K562 (cell line): ENCODE data around the gene MYBL2. TPM values are rescaled to one million over a fixed set of nuclear protein-coding genes. Genes with fewer than 3 reads are reported as not detected.
A peak's percentile ranks its signal among the peaks of the same experiment; 100 is the strongest.

Experiments
- ATAC-seq: fragments of 200-7000 bp; cut with Tn5 transposase; 3 replicates; pipeline ENCODE4 v1.9.1; 2020; ENCODE audit warnings: moderate library complexity
- BruUV-seq: library from RNA; stranded (reverse); fragments of 400-500 nt; replicated peaks from 2 replicates; lab custom pipeline; 2021; lab: Mats Ljungman, UMichigan
- CTCF ChIA-PET: fragments of 300-600 bp; formaldehyde crosslinking; extraction: SDS; loops from one replicate; lab custom pipeline; 2021; ENCODE audit warnings: low intra/inter-chr PET ratio; lab: Yijun Ruan, JAX
- POLR2A ChIA-PET: fragments of 300-600, 350-650 bp; sonication (Branson Sonifier 250); formaldehyde crosslinking; extraction: SDS; loops from one replicate; lab custom pipeline; 2021; ENCODE audit warnings: antibody characterized with exemption, inconsistent platforms; lab: Yijun Ruan, JAX
- DNase-seq, 4 experiments: peaks; one replicate each; pipeline versions ENCODE4 v3.0.0 to v3.0.0-alpha.2; 2011 to 2018; ENCODE audit warnings: low spot score in 3 of 4, mixed read lengths in 3 of 4; ENCODE audit errors: extremely low read depth in 1 of 4
- FAIRE-seq: peaks from 2 replicates; lab custom pipeline; 2011; peaks lifted over from hg19 to GRCh38; lab: Jason Lieb, UNC
- H2AFZ ChIP-seq: 2 replicates; pipeline ENCODE4 v1.6.0; 2011; ENCODE audit warnings: low read depth, low read length, control low read depth, inconsistent platforms
- H3K27ac ChIP-seq: fragments of 200-600 bp; 3 replicates; pipeline ENCODE4 v1.8.0; 2011; ENCODE audit warnings: low read depth, mild to moderate bottlenecking, control low read depth, inconsistent platforms, low read length, moderate library complexity, mixed read lengths; ENCODE audit errors: extremely low read depth
- H3K27me3 ChIP-seq, 2 experiments: fragments of 300-600 bp in 1 of 2; 2 replicates in 1 of 2; 3 replicates in 1 of 2; pipeline versions ENCODE4 v1.6.0 to v1.8.0; 2011; ENCODE audit warnings: inconsistent platforms in 2 of 2, low read length in 2 of 2, mild to moderate bottlenecking in 1 of 2, mixed read lengths in 1 of 2, moderate library complexity in 1 of 2; ENCODE audit not compliant: control insufficient read depth in 2 of 2, insufficient read depth in 2 of 2
- H3K36me3 ChIP-seq: fragments of 300-600 bp; 3 replicates; pipeline ENCODE4 v1.8.0; 2011; ENCODE audit warnings: mild to moderate bottlenecking, low read length, inconsistent platforms; ENCODE audit not compliant: control insufficient read depth, insufficient read depth
- H3K4me1 ChIP-seq, 2 experiments: fragments of 200-600 bp in 1 of 2; replicated peaks in 1 of 2; 2 replicates in 1 of 2; 3 replicates in 1 of 2; pipeline versions ENCODE4 v1.5.1 to v1.8.0; 2011; ENCODE audit warnings: inconsistent platforms in 2 of 2, low read length in 2 of 2, mild to moderate bottlenecking in 1 of 2, mixed read lengths in 1 of 2, moderate library complexity in 1 of 2; ENCODE audit not compliant: control insufficient read depth in 2 of 2, insufficient read depth in 2 of 2
- H3K4me2 ChIP-seq: 2 replicates; pipeline ENCODE4 v1.6.1; 2011; ENCODE audit warnings: low read length, control low read depth, inconsistent platforms, mixed read lengths; ENCODE audit not compliant: insufficient read depth
- H3K4me3 ChIP-seq: fragments of 200-600 bp; sonication (generic), shearing (Covaris generic); 2 replicates; pipeline ENCODE4 v1.5.1; 2016; ENCODE audit warnings: control low read depth, inconsistent platforms
- H3K79me2 ChIP-seq: fragments of 200-600 bp; 3 replicates; pipeline ENCODE4 v1.8.0; 2011; ENCODE audit warnings: low read length, inconsistent platforms; ENCODE audit not compliant: control insufficient read depth, insufficient read depth
- H3K9ac ChIP-seq, 2 experiments: 2 replicates each; pipeline versions ENCODE4 v1.6.0 to v1.6.1; 2011; ENCODE audit warnings: low read depth in 2 of 2, low read length in 2 of 2, control low read depth in 1 of 2, inconsistent platforms in 1 of 2, mild to moderate bottlenecking in 1 of 2, mixed read lengths in 1 of 2; ENCODE audit not compliant: insufficient read depth in 1 of 2
- H3K9me1 ChIP-seq: one replicate; pipeline ENCODE4 v1.6.0; 2011; ENCODE audit warnings: inconsistent platforms, mild to moderate bottlenecking, low read length, moderate library complexity; ENCODE audit not compliant: control insufficient read depth, insufficient read depth
- H3K9me3 ChIP-seq: replicated peaks from 2 replicates; pipeline ENCODE4 v1.5.1; 2011; ENCODE audit warnings: low read depth, low read length, inconsistent platforms; ENCODE audit not compliant: control insufficient read depth, insufficient read depth
- H4K20me1 ChIP-seq: replicated peaks from 2 replicates; pipeline ENCODE4 v1.6.1; 2011; ENCODE audit warnings: low read length, inconsistent platforms, mixed read lengths; ENCODE audit not compliant: control insufficient read depth, insufficient read depth
- CBFA2T3 ChIP-seq: fragments of 450-650 bp; IDR thresholded peaks from 2 replicates; pipeline ENCODE4 v1.6.1; 2017
- ELF4 ChIP-seq: fragments of 450-650 bp; formaldehyde crosslinking; IDR thresholded peaks from 2 replicates; pipeline ENCODE4 v1.4.0; 2022; ENCODE audit warnings: missing genetic modification characterization
- MED1 ChIP-seq: sonication (generic); formaldehyde crosslinking; IDR thresholded peaks from 2 replicates; pipeline ENCODE4 v1.8.1; 2023; ENCODE audit warnings: missing genetic modification reagents, borderline replicate concordance
- ZNF165 ChIP-seq: fragments of 250-450 bp; sonication (Bioruptor Pico); IDR thresholded peaks from 2 replicates; pipeline ENCODE4 v1.4.0; 2020; ENCODE audit warnings: borderline replicate concordance
- ZNF253 ChIP-seq: fragments of 250-450 bp; sonication (Bioruptor Pico); conservative IDR thresholded peaks from 2 replicates; pipeline ENCODE4 v1.6.1; 2021; ENCODE audit warnings: mild to moderate bottlenecking
- ZNF324 ChIP-seq: fragments of 250-450 bp; sonication (Bioruptor Pico); IDR thresholded peaks from 2 replicates; pipeline ENCODE4 v1.4.0; 2020; ENCODE audit warnings: mild to moderate bottlenecking
- ZNF445 ChIP-seq: fragments of 250-450 bp; sonication (Bioruptor Pico); IDR thresholded peaks from 2 replicates; pipeline ENCODE4 v1.4.0; 2020; ENCODE audit warnings: low read depth, mild to moderate bottlenecking, moderate library complexity
- ZNF512 ChIP-seq: IDR thresholded peaks from 2 replicates; pipeline ENCODE4 v1.6.1; 2016; ENCODE audit warnings: missing genetic modification characterization, missing compliant biosample characterization
- WGBS: fragments of 100-300 bp; shearing (Covaris generic); methylation state at CpG from one replicate; pipeline ENCODE4 v1.1.6; 2016; ENCODE audit warnings: low coverage, mixed read lengths; ENCODE audit not compliant: insufficient coverage; ENCODE audit errors: missing lambda C conversion rate; 5-methylcytosine and 5-hydroxymethylcytosine counted together
- in situ Hi-C: fragments of 300-500 bp; cut with MboI; formaldehyde crosslinking; loops from 4 replicates; pipeline ENCODE4 v1.15.0; 2018; ENCODE audit warnings: inconsistent platforms, mixed read lengths
- intact Hi-C: fragments of 100-400 bp; cut with micrococcal nuclease; formaldehyde crosslinking; loops from 2 replicates; pipeline ENCODE4 v1.14.2; 2022
- polyA plus RNA-seq, 8 experiments: library from polyadenylated mRNA; depleted of rRNA in 4 of 8; stranded (reverse) in 5 of 8; unstranded in 3 of 8; fragments of >200 nt; fragmentation: Nextera tagmentation in 2 of 8; fragmentation: Illumina TruSeq in 1 of 8; extraction: Ambion mirVana in 2 of 8; extraction: Trizol in 1 of 8; gene quantifications; 2 replicates each; pipeline versions ENCODE4 v1.2.1 to v1.2.3, GENCODE V29; 2011 to 2014; ENCODE audit warnings: inconsistent platforms in 1 of 8, missing spikeins in 1 of 8
- total RNA-seq, 7 experiments: library from RNA; depleted of rRNA in 6 of 7; stranded (reverse); fragments of >200 nt in 6 of 7; fragmentation: Illumina TruSeq in 2 of 7; extraction: Trizol in 2 of 7; gene quantifications; 2 replicates each; pipeline versions ENCODE4 v1.2.1 to v1.2.3, GENCODE V29; 2011 to 2021; ENCODE audit warnings: low replicate concordance in 1 of 7
- TF ChIP-seq, protein P1 (sequence below): fragments of 450-650 bp; formaldehyde crosslinking; IDR thresholded peaks from 2 replicates; pipeline ENCODE4 v1.4.0; 2020; ENCODE audit warnings: mild to moderate bottlenecking, mixed read lengths
- TF ChIP-seq, protein P2 (sequence below): fragments of 250-450 bp; sonication (Bioruptor Pico); IDR thresholded peaks from 2 replicates; pipeline ENCODE4 v1.5.0; 2021; ENCODE audit warnings: mild to moderate bottlenecking, moderate library complexity
- TF ChIP-seq, protein P3 (sequence below): fragments of 450-650 bp; IDR thresholded peaks from 2 replicates; pipeline ENCODE4 v1.6.1; 2018; ENCODE audit not compliant: partially characterized antibody

The MYBL2 gene
- total and polyA plus RNA-seq, 9 of the 15 experiments (the other 6 are each of a cell fraction or from before 2014, with no cell fraction given), result 4.4 to 169 (median 52.5) TPM

DNA sequence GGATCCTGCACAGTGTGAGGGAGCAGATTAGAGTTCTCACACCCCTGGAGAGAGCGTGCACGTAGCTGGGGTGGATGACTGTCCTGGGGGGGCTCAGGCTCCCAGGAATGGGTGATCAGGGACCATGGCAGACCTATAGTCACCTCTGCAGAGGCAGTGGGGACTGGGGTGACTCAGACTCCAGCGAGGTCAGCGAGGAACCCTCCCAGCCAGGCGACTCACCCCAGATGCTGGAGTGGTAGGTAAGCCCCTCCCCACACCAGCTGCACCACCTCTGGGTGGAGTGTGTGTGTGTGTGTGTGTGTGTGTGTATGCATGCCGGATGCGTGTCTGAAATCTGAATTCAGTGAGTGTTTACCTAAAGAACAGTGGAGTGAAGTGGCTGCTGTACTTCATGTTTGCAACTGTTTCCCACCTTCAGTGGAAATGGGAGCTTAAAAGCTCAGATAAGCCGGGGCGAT lies 77.3 kb downstream of the MYBL2 start:
- H3K79me2 ChIP-seq, result no peaks in the 10 kb centered on the region
- intact Hi-C loops, result loop anchor here (10.0 kb wide), 1 partner anchor 101 kb away; no protein-coding TSS in a partner anchor
- TF ChIP-seq CBFA2T3 (no peak), ELF4 (CRISPR knock-in tag) (no peak), ZNF512 (tag) (no peak), ZNF324 (CRISPR knock-in tag) (no peak), ZNF445 (CRISPR knock-in tag) (no peak), ZNF165 (CRISPR knock-in tag) (no peak), MED1 (CRISPR knock-in tag) (no peak), ZNF253 (CRISPR knock-in tag) (no peak)
- TF ChIP-seq, protein P1, sequence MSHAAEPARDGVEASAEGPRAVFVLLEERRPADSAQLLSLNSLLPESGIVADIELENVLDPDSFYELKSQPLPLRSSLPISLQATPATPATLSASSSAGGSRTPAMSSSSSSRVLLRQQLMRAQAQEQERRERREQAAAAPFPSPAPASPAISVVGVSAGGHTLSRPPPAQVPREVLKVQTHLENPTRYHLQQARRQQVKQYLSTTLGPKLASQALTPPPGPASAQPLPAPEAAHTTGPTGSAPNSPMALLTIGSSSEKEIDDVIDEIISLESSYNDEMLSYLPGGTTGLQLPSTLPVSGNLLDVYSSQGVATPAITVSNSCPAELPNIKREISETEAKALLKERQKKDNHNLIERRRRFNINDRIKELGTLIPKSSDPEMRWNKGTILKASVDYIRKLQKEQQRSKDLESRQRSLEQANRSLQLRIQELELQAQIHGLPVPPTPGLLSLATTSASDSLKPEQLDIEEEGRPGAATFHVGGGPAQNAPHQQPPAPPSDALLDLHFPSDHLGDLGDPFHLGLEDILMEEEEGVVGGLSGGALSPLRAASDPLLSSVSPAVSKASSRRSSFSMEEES, result no peak
- TF ChIP-seq, protein P2, sequence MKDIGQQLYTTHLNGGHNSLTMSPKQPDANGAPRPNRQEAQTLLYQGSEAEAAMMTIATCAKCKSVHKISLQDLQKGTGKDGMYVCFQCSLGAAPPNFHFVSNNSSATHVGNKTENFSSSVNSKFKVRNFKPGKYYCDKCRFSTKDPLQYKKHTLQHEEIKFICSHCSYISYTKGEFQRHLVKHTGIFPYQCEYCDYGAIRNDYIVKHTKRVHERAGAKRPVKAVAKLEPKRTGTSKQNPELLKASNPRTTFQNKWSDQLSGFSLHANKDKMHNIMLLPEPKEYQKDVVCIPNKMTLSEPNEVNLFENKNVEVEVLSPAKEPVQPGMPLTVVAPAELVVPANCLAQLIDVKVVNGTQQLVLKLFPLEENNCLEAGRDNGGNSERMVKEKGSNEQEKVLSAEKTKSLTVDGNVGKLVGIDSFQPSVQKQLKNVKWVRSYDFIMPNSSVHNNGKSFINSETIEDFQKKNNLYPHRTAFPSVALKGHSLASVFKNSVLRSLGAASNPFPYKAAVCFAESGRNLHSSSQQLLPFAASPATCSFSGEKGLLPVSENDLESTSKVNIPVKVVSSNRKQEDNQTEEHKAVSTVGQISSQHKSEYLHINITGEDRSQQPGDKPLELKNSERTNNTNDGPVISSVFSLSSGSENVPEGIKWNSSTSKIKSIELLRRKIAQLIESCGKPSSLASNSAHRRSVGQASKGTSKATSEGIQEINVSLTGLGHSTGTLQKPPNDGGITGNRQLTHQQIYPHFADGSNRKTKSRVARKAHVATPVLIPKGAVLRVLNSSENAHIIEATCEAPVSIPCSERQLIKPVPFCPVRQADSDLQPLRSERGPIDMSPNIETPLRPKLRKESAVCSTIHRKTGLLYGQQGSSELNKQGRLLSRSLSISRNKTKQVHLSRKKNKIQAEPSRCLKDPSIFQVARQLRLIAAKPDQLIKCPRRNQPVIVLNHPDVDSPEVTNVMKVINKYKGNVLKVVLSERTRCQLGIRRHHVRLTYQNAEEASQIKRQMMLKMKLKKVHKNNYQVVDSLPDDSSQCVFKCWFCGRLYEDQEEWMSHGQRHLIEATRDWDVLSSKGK, result no peak
- TF ChIP-seq, protein P3, sequence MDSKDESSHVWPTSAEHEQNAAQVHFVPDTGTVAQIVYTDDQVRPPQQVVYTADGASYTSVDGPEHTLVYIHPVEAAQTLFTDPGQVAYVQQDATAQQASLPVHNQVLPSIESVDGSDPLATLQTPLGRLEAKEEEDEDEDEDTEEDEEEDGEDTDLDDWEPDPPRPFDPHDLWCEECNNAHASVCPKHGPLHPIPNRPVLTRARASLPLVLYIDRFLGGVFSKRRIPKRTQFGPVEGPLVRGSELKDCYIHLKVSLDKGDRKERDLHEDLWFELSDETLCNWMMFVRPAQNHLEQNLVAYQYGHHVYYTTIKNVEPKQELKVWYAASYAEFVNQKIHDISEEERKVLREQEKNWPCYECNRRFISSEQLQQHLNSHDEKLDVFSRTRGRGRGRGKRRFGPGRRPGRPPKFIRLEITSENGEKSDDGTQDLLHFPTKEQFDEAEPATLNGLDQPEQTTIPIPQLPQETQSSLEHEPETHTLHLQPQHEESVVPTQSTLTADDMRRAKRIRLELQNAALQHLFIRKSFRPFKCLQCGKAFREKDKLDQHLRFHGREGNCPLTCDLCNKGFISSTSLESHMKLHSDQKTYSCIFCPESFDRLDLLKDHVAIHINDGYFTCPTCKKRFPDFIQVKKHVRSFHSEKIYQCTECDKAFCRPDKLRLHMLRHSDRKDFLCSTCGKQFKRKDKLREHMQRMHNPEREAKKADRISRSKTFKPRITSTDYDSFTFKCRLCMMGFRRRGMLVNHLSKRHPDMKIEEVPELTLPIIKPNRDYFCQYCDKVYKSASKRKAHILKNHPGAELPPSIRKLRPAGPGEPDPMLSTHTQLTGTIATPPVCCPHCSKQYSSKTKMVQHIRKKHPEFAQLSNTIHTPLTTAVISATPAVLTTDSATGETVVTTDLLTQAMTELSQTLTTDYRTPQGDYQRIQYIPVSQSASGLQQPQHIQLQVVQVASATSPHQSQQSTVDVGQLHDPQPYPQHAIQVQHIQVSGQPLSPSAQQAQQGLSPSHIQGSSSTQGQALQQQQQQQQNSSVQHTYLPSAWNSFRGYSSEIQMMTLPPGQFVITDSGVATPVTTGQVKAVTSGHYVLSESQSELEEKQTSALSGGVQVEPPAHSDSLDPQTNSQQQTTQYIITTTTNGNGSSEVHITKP, result no peak
- H3K9ac ChIP-seq, result 0 out of 4 replicates have a peak overlapping the region, but pooled peaks of 1 of the 2 experiments have one; percentile 7
- no peaks in the 10 kb centered on the region for H3K36me3 ChIP-seq
- WGBS, result 2% methylated on average over 8 of the region's 9 CpGs
- H3K27me3 ChIP-seq, result peaks cover 18 to 34% of the 10 kb centered on the region in 2 experiments
- H3K4me3 ChIP-seq, result no peak overlapping the region
- no peaks in the 10 kb centered on the region; the same call in 1 of the 2 replicates for H4K20me1 ChIP-seq
- no peak overlapping the region for H2AFZ ChIP-seq
- no peak for FAIRE-seq
- in situ Hi-C loops, result no loop called here
- H3K4me2 ChIP-seq, result no peak overlapping the region
- no peak; the same call in 2 of the 3 replicates for ATAC-seq
- ChIA-PET POLR2A (no interaction called here), CTCF (no interaction called here)
- peaks cover 0 to 6% of the 10 kb centered on the region in 2 experiments; a peak in 2 of 5 replicates for H3K4me1 ChIP-seq
- BruUV-seq, result no TSS peak
- no peak overlapping the region for H3K27ac ChIP-seq
- no peaks in the 10 kb centered on the region for H3K9me3 ChIP-seq
- DNase-seq, result no peak
- H3K9me1 ChIP-seq, result no peaks in the 10 kb centered on the region
